Psoas muscle (tissue), 8 donors: ENCODE measurements around the gene BANP. TPM values are rescaled to one million over a fixed set of nuclear protein-coding genes. Genes with fewer than 3 reads are reported as not detected.
"Not testable (repeated sequence)": the region's sequence is repeated elsewhere in the genome, so short reads cannot be mapped to it uniquely, and the experiment has no call there.

Experiments
- ATAC-seq, 4 donors: fragments of 200-7000 bp; cut with Tn5 transposase; one replicate each; pipeline ENCODE4 v1.9.1; 2020; ENCODE audit warnings: moderate library complexity in 3 of 4, mild to moderate bottlenecking in 2 of 4
- DNase-seq, 2 donors: peaks; one replicate each; pipeline ENCODE4 v3.0.0-alpha.2; 2020
- H3K27ac ChIP-seq: fragments of 200-600 bp; one replicate; pipeline ENCODE4 v1.8.0; 2022
- H3K27me3 ChIP-seq, 3 donors: fragments of 200-600 bp in 1 of 3; one replicate each; pipeline versions ENCODE4 v1.6.1 to v1.8.0; 2013 to 2022; ENCODE audit warnings: low read length in 2 of 3, mild to moderate bottlenecking in 2 of 3, moderate library complexity in 1 of 3; ENCODE audit not compliant: insufficient read depth in 3 of 3
- H3K36me3 ChIP-seq, 2 donors: fragments of 200-600 bp in 1 of 2; one replicate each; pipeline versions ENCODE4 v1.6.1 to v1.8.0; 2013 to 2022; ENCODE audit warnings: low read depth in 1 of 2, mild to moderate bottlenecking in 1 of 2, moderate library complexity in 1 of 2; ENCODE audit not compliant: insufficient read depth in 1 of 2
- H3K4me1 ChIP-seq: fragments of 200-600 bp; one replicate; pipeline ENCODE4 v1.8.0; 2022
- H3K4me3 ChIP-seq: fragments of 200-600 bp; one replicate; pipeline ENCODE4 v1.8.0; 2022; ENCODE audit warnings: mild to moderate bottlenecking
- H3K9me3 ChIP-seq: fragments of 200-600 bp; one replicate; pipeline ENCODE4 v1.8.0; 2022
- WGBS, 3 donors: extraction: QIAGEN DNeasy Blood & Tissue Kit; methylation state at CpG; one replicate each; pipeline versions ENCODE4 v1.1.6 to v1.1.7; 2013; 5-methylcytosine and 5-hydroxymethylcytosine counted together
- intact Hi-C, 2 donors: fragments of 100-400 bp; cut with DNase I; formaldehyde crosslinking; loops; one replicate each; pipeline versions ENCODE4 v1.11.0 to v1.14.2; 2022
- long read RNA-seq, 2 donors: library from polyadenylated mRNA; unstranded; transcript quantifications; one replicate each; pipeline ENCODE4 v2.0.0, GENCODE V29; 2021
- polyA plus RNA-seq, 3 donors: library from polyadenylated mRNA; stranded (reverse); fragments of 200-250 nt; gene quantifications; one replicate each; pipeline ENCODE4 v1.2.3, GENCODE V29; 2013
- total RNA-seq, 4 donors: library from RNA; stranded (reverse); fragmentation: NEBNext Ultra II Directional in 2 of 4; extraction: Animal tissue kit (Norgen Biotek cat#: 25700) in 2 of 4; gene quantifications; one replicate each; pipeline versions ENCODE4 v1.2.1 to v1.2.4, GENCODE V29; 2021 to 2023
- TF ChIP-seq, protein P1 (sequence below): fragments of 200-600 bp; IDR thresholded peaks from one replicate; pipeline ENCODE4 v1.8.0; 2022; ENCODE audit warnings: antibody characterized with exemption
- donor health status: healthy with polysubstance abuse.
- donor health status: DM: no; HTN: no; CAD: no; lungs with moderate emphysema.
- donor health status: Bipolar disorder and iron deficiency.
- donor health status: healthy.
- donor health status: DM: yes; HTN: yes; CAD: no.
- donor health status: DM: no; HTN: no; CAD: no.
- donor health status: DM: no; HTN: no; CAD: no.
- donor health status: DM: yes; HTN: yes; CAD: no.

Gene BANP, protein sequence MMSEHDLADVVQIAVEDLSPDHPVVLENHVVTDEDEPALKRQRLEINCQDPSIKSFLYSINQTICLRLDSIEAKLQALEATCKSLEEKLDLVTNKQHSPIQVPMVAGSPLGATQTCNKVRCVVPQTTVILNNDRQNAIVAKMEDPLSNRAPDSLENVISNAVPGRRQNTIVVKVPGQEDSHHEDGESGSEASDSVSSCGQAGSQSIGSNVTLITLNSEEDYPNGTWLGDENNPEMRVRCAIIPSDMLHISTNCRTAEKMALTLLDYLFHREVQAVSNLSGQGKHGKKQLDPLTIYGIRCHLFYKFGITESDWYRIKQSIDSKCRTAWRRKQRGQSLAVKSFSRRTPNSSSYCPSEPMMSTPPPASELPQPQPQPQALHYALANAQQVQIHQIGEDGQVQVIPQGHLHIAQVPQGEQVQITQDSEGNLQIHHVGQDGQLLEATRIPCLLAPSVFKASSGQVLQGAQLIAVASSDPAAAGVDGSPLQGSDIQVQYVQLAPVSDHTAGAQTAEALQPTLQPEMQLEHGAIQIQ
- total RNA-seq: 10 to 100 TPM; 11.9 to 15.3 (median 14.7) TPM
- polyA plus RNA-seq: 10 to 100 TPM in 1 of 3 donors, 1 to 10 TPM in 2; 7.7 to 14.2 (median 7.8) TPM
- long read RNA-seq, donor 1, partial matches to known transcripts: 1 of 22 reads
- long read RNA-seq, donor 1, other reads (novel, unspliced or antisense): 15 of 22 reads
- long read RNA-seq, donor 2, partial matches to known transcripts: 3 of 41 reads
- long read RNA-seq, donor 2, other reads (novel, unspliced or antisense): 31 of 41 reads

DNA sequence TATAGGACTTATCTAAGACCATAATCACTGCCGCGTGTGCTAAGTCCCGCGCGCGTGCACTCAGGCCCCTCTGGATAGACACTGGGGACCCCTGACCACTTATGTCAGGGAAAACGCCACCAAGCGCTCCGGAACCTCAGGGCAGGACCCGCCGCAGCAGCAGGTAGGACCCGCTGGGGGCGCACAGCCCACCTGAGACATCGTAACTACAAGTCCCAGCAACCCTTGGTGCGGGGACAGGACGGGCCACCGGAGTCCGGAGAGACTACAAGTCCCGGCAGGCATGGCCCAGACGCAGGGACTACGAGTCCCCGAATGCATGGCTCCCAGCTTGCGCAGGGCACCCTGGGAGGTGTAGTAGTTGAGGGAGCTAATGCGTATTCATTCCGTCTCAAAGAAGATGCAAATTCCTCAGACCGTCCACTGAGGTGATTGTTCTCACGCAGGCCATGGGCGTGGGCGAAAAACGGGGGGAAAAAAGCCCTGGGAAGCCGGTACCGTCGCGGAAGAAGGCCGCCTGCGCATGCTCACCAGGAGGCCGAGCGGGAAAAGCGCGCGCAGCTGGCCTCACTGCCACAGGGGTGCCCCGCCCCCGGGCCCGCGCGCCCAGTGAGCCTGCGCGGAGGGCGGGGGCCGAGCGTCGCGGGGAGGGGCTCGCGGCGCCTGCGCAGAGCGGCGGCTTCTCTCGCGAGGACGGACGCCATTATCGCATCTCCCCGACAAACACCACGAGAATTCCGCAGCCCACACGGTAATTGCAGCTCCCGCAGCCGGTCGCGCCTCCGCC is at the start of gene BANP:
BANP (plus strand) TSS at position 670 of the 787 bp plus-strand sequence. CDS start 23,682 bp downstream, outside the sequence.
- H3K4me3 ChIP-seq: peak within 1 kb of the TSS; percentile 95
- TF ChIP-seq, protein P1, sequence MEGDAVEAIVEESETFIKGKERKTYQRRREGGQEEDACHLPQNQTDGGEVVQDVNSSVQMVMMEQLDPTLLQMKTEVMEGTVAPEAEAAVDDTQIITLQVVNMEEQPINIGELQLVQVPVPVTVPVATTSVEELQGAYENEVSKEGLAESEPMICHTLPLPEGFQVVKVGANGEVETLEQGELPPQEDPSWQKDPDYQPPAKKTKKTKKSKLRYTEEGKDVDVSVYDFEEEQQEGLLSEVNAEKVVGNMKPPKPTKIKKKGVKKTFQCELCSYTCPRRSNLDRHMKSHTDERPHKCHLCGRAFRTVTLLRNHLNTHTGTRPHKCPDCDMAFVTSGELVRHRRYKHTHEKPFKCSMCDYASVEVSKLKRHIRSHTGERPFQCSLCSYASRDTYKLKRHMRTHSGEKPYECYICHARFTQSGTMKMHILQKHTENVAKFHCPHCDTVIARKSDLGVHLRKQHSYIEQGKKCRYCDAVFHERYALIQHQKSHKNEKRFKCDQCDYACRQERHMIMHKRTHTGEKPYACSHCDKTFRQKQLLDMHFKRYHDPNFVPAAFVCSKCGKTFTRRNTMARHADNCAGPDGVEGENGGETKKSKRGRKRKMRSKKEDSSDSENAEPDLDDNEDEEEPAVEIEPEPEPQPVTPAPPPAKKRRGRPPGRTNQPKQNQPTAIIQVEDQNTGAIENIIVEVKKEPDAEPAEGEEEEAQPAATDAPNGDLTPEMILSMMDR: peak; percentile 64
- H3K27ac ChIP-seq: peak within 1 kb of the TSS; percentile 99
- H3K4me1 ChIP-seq: peaks cover 29% of the 10 kb centered on the region
- H3K27me3 ChIP-seq: no peaks in the 10 kb centered on the region
- no peaks in the 10 kb centered on the region for H3K9me3 ChIP-seq
- H3K36me3 ChIP-seq: peaks cover 0 to 11% of the 10 kb centered on the region in 2 donors
- WGBS, 3 donors: 0 to 1% (median 1%) methylated on average over 47 to 73 of the region's 73 CpGs
- ATAC-seq (peak; percentile 94 to 95 (median 94)), DNase-seq (peak; percentile 99)
- intact Hi-C loops: no loop called here

DNA sequence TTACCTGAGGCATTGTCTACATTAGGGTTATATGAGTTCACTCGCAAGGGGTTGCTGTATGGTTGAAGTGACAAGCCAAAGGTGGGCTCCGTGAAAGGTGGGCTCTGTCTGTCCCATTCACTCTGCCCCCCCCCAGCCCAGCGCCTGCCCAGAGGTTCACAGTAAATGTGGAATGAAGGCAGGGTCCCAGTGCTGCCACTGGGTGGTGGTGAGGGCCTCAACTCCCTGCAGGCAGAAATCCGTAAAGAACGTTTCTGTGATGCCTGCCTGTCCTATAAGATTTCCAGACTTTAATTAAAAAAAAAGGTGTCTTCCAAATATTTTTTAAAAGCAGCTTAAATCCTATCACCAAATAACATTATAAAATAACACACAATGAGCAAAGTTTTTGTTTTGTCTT is 46.3 kb upstream of the BANP start:
- not testable (repeated sequence) for DNase-seq, H3K27me3 ChIP-seq, H3K36me3 ChIP-seq, H3K9me3 ChIP-seq, H3K27ac ChIP-seq, H3K4me3 ChIP-seq, ATAC-seq, H3K4me1 ChIP-seq
- intact Hi-C loops: loop anchor here (10.0 kb wide), 2 partner anchors 50 to 120 kb away; no protein-coding TSS in a partner anchor
- 74 to 87% (median 86%) methylated on average over 3 to 5 of the region's 5 CpGs for WGBS, 3 donors

DNA sequence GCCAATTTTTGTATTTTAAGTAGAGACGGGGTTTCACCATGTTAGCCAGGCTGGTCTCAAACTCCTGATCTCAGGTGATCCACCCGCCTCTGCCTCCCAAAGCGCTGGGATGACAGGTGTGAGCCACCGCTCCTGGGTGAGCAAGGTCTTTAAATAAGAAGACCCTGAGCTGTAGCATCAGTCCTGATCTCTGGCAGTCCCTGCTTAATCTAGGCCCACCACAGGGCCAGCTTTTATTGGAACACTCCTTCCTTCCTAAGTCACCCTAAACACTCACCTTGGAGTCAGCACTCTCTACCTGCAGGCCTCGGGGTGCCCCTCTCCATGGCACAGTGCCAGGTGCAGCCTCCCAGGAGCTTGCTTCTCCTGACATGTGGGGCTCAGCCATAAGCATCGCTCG is 45.7 kb upstream of the BANP start:
- 82 to 89% (median 87%) methylated on average over 5 to 7 of the region's 7 CpGs for WGBS, 3 donors
- H3K36me3 ChIP-seq, H3K27ac ChIP-seq, ATAC-seq, H3K9me3 ChIP-seq, H3K4me3 ChIP-seq, H3K4me1 ChIP-seq, DNase-seq, H3K27me3 ChIP-seq: not testable (repeated sequence)
- intact Hi-C loops: loop anchor here (10.0 kb wide), 2 partner anchors 51 to 121 kb away; no protein-coding TSS in a partner anchor

DNA sequence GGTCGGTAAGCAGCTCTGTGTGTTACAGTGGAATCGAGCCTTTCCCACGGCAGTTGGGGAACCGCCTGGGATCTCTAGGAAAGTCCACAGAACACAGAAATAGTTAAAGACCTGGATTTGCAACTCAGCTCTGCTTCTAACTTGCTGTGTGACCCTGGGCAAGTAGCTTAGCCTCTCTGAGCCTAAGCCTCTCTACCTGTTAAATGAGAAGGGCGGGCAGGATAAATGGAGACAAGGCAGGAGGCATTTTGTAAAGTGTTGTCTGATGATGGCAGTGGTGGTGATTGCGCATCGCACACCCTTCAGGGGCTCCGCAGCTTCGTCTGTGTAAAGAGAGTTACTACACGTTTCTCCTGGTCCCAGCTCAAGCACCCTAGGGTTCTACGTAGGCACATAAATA is 43.1 kb upstream of the BANP start:
- 84 to 89% (median 85%) methylated on average over 11 of the region's 11 CpGs for WGBS, 3 donors
- not testable (repeated sequence) for ATAC-seq, H3K4me3 ChIP-seq, H3K27ac ChIP-seq, H3K36me3 ChIP-seq, DNase-seq, H3K9me3 ChIP-seq, H3K27me3 ChIP-seq
- peaks cover 15% of the 10 kb centered on the region for H3K4me1 ChIP-seq
- intact Hi-C loops: loop anchor here (10.0 kb wide), 2 partner anchors 53 to 123 kb away; no protein-coding TSS in a partner anchor

DNA sequence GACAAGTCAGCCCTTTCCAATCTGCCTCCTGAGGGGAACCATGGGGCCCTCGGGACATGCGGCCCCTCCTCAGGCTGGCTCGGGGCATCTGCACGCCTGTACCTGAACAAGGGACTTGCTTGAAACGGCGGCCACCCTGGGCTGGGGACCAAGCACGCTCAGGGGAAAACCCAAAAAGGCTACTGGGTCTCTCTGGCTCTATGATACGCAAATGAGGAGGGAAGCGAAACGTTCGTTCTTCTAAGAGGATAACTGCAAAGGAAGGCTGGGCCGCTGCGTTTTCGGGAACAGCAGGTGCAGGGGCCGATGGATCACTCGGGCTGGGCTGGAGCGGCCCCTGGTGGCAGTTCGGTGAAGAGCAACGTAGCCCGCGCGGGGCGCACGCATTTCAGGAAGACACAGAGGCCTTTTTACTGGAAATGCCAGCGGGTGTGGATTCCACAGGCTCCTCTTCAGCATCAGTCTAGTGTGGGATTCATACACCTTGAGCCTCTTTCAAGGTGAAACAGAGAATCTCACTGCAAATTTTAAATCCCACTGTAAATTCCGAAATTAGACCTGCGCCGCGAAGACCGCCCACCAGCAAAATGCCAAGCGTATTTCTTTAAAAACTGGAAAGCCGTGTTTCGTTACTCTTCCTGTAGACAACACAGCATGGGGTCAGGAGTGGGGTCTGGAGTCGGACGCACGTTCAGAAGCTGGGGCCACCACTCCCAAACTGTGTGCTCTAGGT is 41.9 kb upstream of the BANP start:
- peak; percentile 40 to 66 (median 52) for ATAC-seq
- intact Hi-C loops: loop anchor here (10.0 kb wide), 2 partner anchors 55 to 125 kb away; no protein-coding TSS in a partner anchor
- not testable (repeated sequence) for H3K36me3 ChIP-seq, H3K27me3 ChIP-seq, H3K4me3 ChIP-seq, H3K9me3 ChIP-seq
- WGBS, 3 donors: 33 to 38% (median 35%) methylated on average over 36 of the region's 36 CpGs
- peak; percentile 79 to 87 for DNase-seq
- H3K27ac ChIP-seq: peak overlapping the region; percentile 89
- TF ChIP-seq, protein P1: peak; percentile 93
- H3K4me1 ChIP-seq: peaks cover 15% of the 10 kb centered on the region

DNA sequence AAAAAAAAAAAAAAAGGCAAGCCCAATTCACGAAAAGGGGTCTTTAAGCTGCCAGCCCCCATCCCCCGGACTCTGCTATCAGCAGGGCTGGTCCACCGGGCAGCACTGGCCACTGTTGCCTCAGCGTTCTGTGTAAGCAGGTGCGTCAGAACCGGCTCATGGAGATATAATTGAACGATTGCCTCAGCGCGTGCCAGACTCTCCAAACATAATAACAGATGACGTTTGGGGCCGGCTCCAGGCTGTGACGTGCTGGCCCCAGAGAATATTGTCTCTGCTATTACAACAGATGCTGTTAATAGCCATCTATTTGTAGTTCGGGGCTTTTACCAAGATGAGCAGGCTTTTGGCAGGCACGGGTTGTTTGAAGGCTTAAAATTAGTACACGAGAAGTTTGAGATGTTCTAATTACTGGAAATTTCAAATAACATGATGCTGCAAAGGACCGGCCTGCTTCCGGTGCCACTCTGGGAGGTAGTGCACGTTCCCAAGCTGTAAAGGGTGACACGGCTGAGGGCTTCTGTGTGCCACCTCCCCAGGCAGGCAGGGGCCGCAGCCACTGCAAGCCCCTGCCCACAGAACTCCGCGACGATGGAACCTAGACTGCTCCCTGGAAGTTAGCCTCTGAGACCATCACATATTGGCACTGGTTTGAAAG is 40.0 kb upstream of the BANP start:
- WGBS, 3 donors: 12 to 20% (median 12%) methylated on average over 23 of the region's 23 CpGs
- H3K9me3 ChIP-seq, H3K4me3 ChIP-seq, H3K27me3 ChIP-seq, H3K36me3 ChIP-seq, intact Hi-C loops: not testable (repeated sequence)
- DNase-seq (peak; percentile 91 to 95), ATAC-seq (peak; percentile 91 to 96 (median 94))
- H3K27ac ChIP-seq: peak overlapping the region; percentile 89
- peaks cover 15% of the 10 kb centered on the region for H3K4me1 ChIP-seq

DNA sequence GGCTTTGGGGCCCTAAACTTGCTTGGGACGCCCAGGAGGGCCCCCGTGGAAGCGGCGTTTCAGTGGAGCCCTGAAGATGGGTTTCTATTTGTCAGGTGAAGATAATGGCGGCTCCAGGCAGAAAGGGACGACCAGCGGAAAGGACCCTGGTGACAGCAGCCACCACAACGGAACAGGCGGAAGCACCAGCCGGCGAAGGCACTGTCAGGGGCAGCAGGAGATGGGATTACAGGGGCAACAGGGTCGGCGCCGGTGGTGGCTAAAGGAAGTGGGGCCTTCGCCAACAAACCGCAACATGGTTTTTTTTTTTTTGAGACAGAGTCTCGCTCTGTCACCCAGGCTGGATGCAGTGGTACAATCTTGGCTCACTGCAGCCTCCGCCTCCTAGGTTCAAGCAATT is 38.5 kb upstream of the BANP start:
- intact Hi-C loops, H3K4me3 ChIP-seq, H3K36me3 ChIP-seq, H3K27me3 ChIP-seq, H3K9me3 ChIP-seq, ATAC-seq, DNase-seq: not testable (repeated sequence)
- peaks cover 15% of the 10 kb centered on the region for H3K4me1 ChIP-seq
- peak overlapping the region; percentile 89 for H3K27ac ChIP-seq
- WGBS, 3 donors: 84 to 88% (median 88%) methylated on average over 18 of the region's 18 CpGs
